ENCODE measurements around the gene PRELP.

PRELP gene

DNA sequence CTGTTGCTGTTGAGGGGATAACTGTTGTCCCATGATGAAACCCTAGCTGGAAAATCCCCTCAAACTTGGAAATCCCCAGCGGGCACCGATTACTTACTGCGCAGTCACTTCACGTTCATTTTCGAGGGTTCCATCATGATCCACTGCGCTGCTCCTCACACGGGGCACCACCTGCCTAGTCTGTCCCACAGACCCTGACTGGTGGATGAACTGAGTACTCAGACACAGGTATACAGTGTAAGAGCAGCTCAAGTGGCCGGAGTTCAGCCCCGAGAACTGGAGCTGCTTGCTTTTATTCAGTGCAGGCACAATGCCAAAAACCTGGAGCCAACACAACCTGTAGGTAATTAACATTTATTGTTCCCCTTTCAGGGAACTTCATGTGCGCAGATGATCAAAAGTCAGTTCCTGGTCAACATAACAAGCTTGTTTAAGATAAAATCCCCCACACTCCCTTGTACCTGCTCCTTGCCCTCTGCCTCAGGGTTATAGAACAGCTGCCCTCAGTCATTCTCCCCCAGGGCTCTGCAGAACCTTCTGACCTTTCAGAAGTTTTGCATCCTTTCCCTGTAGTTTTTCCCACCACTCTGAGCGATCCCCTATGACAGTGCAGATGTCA is 46.5 kb upstream of the PRELP start:
- no CpG with 5 or more reads among the region's 11 CpGs for WGBS, 2 donors (ENCODE audit: extremely low coverage in 2 of 2, insufficient read length in 2 of 2, insufficient replicate concordance in 1 of 2)
- H3K4me2 ChIP-seq (ENCODE audit: insufficient read depth, low read length, poor library complexity, severe bottlenecking): no peak overlapping the region
- H3K36me3 ChIP-seq (replicated peaks in 1 of 2; ENCODE audit: control insufficient read depth in 2 of 2, insufficient read depth in 2 of 2, low read length in 2 of 2): no peaks in the 10 kb centered on the region
- DNase-seq (ENCODE audit: low spot score): no peak
- no peak overlapping the region for H2BK15ac ChIP-seq (ENCODE audit: low read length)
- H3K27me3 ChIP-seq (ENCODE audit: control insufficient read depth in 3 of 3, insufficient read depth in 3 of 3, low read depth in 1 of 3, low read length in 3 of 3): peaks cover 0 to 17% (median 0%) of the 10 kb centered on the region in 3 experiments
- H3K4me3 ChIP-seq (ENCODE audit: low read length in 2 of 2): no peak overlapping the region
- H4K91ac ChIP-seq (ENCODE audit: low read depth, low read length, poor library complexity): no peak overlapping the region
- H2BK120ac ChIP-seq (ENCODE audit: low read depth, low read length): no peak overlapping the region
- H3K23ac ChIP-seq (ENCODE audit: low read depth, low read length, poor library complexity): no peak overlapping the region
- no peak overlapping the region for H3K18ac ChIP-seq (ENCODE audit: low read length)
- no peak overlapping the region for H3K27ac ChIP-seq (replicated peaks; ENCODE audit: low read length)
- H2AFZ ChIP-seq (ENCODE audit: low read length): no peak overlapping the region
- no peak overlapping the region for H2AK5ac ChIP-seq (ENCODE audit: low read depth, low read length)
- no peak overlapping the region for H3K4ac ChIP-seq (ENCODE audit: low read length)
- H4K8ac ChIP-seq (ENCODE audit: low read depth, low read length): no peak overlapping the region
- no peak overlapping the region for H3K14ac ChIP-seq (ENCODE audit: low read length)
- H2BK5ac ChIP-seq (ENCODE audit: low read length): no peak overlapping the region
- no peak overlapping the region for H2BK12ac ChIP-seq (ENCODE audit: low read length)
- no peaks in the 10 kb centered on the region for H3K9me3 ChIP-seq (replicated peaks in 1 of 2; ENCODE audit: control insufficient read depth in 2 of 2, insufficient read depth in 1 of 2, low read depth in 1 of 2, low read length in 2 of 2)
- no peaks in the 10 kb centered on the region for H3K79me1 ChIP-seq (ENCODE audit: low read depth, low read length)
- no peak overlapping the region for H3K9ac ChIP-seq (ENCODE audit: low read depth, low read length, poor library complexity)
- H3K4me1 ChIP-seq (ENCODE audit: control insufficient read depth in 2 of 2, insufficient read depth in 1 of 2, low read depth in 1 of 2, low read length in 2 of 2): peaks cover 2 to 9% of the 10 kb centered on the region in 2 donors

DNA sequence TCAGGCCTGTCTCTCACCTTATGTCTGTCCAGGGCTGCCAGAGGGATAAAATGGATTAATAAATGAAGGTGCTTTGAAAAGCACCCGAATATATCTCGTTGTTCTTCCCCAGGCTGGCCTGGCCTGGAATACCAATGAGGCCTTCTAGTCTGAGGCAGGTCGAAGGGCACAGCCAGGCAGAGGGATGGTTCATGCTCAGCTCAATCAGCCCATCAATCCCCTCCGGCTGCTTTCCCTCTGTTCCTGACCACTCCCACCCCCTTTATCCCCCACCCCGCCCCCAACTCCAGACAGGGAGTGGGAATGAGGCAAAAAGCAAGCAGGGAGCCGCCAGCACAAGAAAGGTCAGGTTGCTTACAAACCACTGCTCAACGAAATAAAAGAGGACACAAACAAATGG is 40.0 kb upstream of the PRELP start:
- no peak overlapping the region for H3K9ac ChIP-seq (ENCODE audit: low read depth, low read length, poor library complexity)
- H3K14ac ChIP-seq (ENCODE audit: low read length): no peak overlapping the region
- no peak overlapping the region for H4K8ac ChIP-seq (ENCODE audit: low read depth, low read length)
- no peak overlapping the region for H2BK120ac ChIP-seq (ENCODE audit: low read depth, low read length)
- no peaks in the 10 kb centered on the region for H3K9me3 ChIP-seq (replicated peaks in 1 of 2; ENCODE audit: control insufficient read depth in 2 of 2, insufficient read depth in 1 of 2, low read depth in 1 of 2, low read length in 2 of 2)
- no peak overlapping the region for H2BK5ac ChIP-seq (ENCODE audit: low read length)
- H3K4me2 ChIP-seq (ENCODE audit: insufficient read depth, low read length, poor library complexity, severe bottlenecking): no peak overlapping the region
- no peak overlapping the region for H2AFZ ChIP-seq (ENCODE audit: low read length)
- H3K27ac ChIP-seq (replicated peaks; ENCODE audit: low read length): peak overlapping the region; percentile 0
- no peak for DNase-seq (ENCODE audit: low spot score)
- peaks cover 0 to 2% of the 10 kb centered on the region in 2 donors for H3K4me1 ChIP-seq (ENCODE audit: control insufficient read depth in 2 of 2, insufficient read depth in 1 of 2, low read depth in 1 of 2, low read length in 2 of 2)
- no peak overlapping the region for H3K4me3 ChIP-seq (ENCODE audit: low read length in 2 of 2)
- H3K79me1 ChIP-seq (ENCODE audit: low read depth, low read length): no peaks in the 10 kb centered on the region
- no peak overlapping the region for H2AK5ac ChIP-seq (ENCODE audit: low read depth, low read length)
- peaks cover 0 to 16% (median 0%) of the 10 kb centered on the region in 3 experiments for H3K27me3 ChIP-seq (ENCODE audit: control insufficient read depth in 3 of 3, insufficient read depth in 3 of 3, low read depth in 1 of 3, low read length in 3 of 3)
- no peak overlapping the region for H2BK15ac ChIP-seq (ENCODE audit: low read length)
- H4K91ac ChIP-seq (ENCODE audit: low read depth, low read length, poor library complexity): no peak overlapping the region
- H2BK12ac ChIP-seq (ENCODE audit: low read length): no peak overlapping the region
- no peak overlapping the region for H3K4ac ChIP-seq (ENCODE audit: low read length)
- no peak overlapping the region for H3K18ac ChIP-seq (ENCODE audit: low read length)
- H3K36me3 ChIP-seq (replicated peaks in 1 of 2; ENCODE audit: control insufficient read depth in 2 of 2, insufficient read depth in 2 of 2, low read length in 2 of 2): no peaks in the 10 kb centered on the region
- WGBS, 2 donors (ENCODE audit: extremely low coverage in 2 of 2, insufficient read length in 2 of 2, insufficient replicate concordance in 1 of 2): no CpG with 5 or more reads among the region's 7 CpGs
- H3K23ac ChIP-seq (ENCODE audit: low read depth, low read length, poor library complexity): no peak overlapping the region

DNA sequence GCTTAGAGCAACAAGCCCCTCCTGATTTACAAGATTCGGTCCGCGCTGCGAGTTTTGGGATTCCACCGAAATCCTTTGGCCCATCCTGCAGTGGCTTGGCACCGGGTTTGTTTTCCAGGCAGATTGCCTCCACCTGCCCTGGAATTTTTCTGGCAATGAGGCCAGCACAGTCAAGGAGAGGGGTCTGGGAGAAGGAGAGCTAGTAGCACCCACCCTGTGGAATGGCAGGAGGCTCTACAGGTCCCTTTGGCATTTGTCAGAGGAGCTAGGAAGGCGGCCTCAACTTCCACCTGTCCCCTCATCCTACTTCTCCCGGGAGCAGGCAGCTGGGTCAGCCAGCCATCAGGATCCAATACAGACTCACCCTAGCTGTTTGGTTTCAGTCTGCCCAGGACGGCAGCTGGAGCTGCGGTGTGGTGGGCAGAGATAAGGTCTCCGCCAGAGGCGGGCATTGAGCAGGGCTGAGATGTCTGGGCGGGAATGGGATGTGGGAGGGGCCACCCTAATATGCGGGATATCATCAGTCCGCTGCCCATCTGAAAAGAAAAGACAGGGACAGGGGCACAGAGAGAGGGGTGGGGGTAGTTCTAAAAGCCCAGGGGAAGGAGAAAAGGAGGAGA is 37.8 kb upstream of the PRELP start:
- H2BK5ac ChIP-seq (ENCODE audit: low read length): no peak overlapping the region
- H2AK5ac ChIP-seq (ENCODE audit: low read depth, low read length): no peak overlapping the region
- H3K79me1 ChIP-seq (ENCODE audit: low read depth, low read length): no peaks in the 10 kb centered on the region
- no peaks in the 10 kb centered on the region for H3K9me3 ChIP-seq (replicated peaks in 1 of 2; ENCODE audit: control insufficient read depth in 2 of 2, insufficient read depth in 1 of 2, low read depth in 1 of 2, low read length in 2 of 2)
- no peak overlapping the region for H4K91ac ChIP-seq (ENCODE audit: low read depth, low read length, poor library complexity)
- no peak for DNase-seq (ENCODE audit: low spot score)
- H2AFZ ChIP-seq (ENCODE audit: low read length): no peak overlapping the region
- peak overlapping the region; percentile 14 for H2BK15ac ChIP-seq (ENCODE audit: low read length)
- no peak overlapping the region for H3K23ac ChIP-seq (ENCODE audit: low read depth, low read length, poor library complexity)
- no peak overlapping the region for H3K4ac ChIP-seq (ENCODE audit: low read length)
- H2BK120ac ChIP-seq (ENCODE audit: low read depth, low read length): no peak overlapping the region
- H4K8ac ChIP-seq (ENCODE audit: low read depth, low read length): no peak overlapping the region
- no peaks in the 10 kb centered on the region for H3K36me3 ChIP-seq (replicated peaks in 1 of 2; ENCODE audit: control insufficient read depth in 2 of 2, insufficient read depth in 2 of 2, low read length in 2 of 2)
- no peak overlapping the region for H3K4me2 ChIP-seq (ENCODE audit: insufficient read depth, low read length, poor library complexity, severe bottlenecking)
- no peak overlapping the region for H3K27ac ChIP-seq (replicated peaks; ENCODE audit: low read length)
- no peak overlapping the region for H3K9ac ChIP-seq (ENCODE audit: low read depth, low read length, poor library complexity)
- H3K18ac ChIP-seq (ENCODE audit: low read length): peak overlapping the region; percentile 59
- no peak overlapping the region for H2BK12ac ChIP-seq (ENCODE audit: low read length)
- no CpG with 5 or more reads among the region's 15 CpGs for WGBS, 2 donors (ENCODE audit: extremely low coverage in 2 of 2, insufficient read length in 2 of 2, insufficient replicate concordance in 1 of 2)
- no peak overlapping the region for H3K4me3 ChIP-seq (ENCODE audit: low read length in 2 of 2)
- peaks cover 0 to 5% of the 10 kb centered on the region in 2 donors for H3K4me1 ChIP-seq (ENCODE audit: control insufficient read depth in 2 of 2, insufficient read depth in 1 of 2, low read depth in 1 of 2, low read length in 2 of 2)
- H3K14ac ChIP-seq (ENCODE audit: low read length): no peak overlapping the region
- peaks cover 0 to 37% (median 0%) of the 10 kb centered on the region in 3 experiments for H3K27me3 ChIP-seq (ENCODE audit: control insufficient read depth in 3 of 3, insufficient read depth in 3 of 3, low read depth in 1 of 3, low read length in 3 of 3)

DNA sequence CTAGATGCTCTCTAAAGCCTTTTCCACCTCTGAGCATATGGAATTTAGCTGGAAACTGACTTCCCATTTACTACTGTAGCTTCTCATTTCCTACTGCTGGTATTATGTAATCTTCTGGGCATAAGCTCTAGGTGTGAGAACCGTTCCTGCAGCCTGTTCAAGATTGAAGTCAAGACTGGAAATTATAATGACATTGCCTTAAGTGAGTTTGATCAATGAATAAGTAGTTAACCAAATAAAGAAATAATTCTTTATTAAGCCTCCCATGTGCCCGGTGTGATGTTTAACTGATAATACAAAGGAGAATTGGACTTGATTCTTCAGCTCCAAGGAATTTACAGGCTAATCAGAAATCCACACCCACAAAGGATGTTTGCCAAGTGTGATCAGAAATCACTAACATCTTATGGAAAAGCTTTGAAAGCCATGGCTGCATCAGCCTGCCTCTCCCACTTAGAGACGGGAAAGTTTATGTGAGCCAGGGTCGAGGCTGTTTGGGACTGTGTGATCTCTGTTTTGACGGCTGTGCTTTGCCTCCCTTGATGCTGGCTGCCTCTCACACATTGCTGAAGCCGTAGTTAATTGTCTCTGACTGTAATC is 36.4 kb upstream of the PRELP start:
- Histone ChIP-seq H3K14ac (ENCODE audit: low read length) (no peak overlapping the region), H3K23ac (ENCODE audit: low read depth, low read length, poor library complexity) (no peak overlapping the region), H3K9me3 (replicated peaks in 1 of 2; ENCODE audit: control insufficient read depth in 2 of 2, insufficient read depth in 1 of 2, low read depth in 1 of 2, low read length in 2 of 2) (no peaks in the 10 kb centered on the region), H2BK5ac (ENCODE audit: low read length) (no peak overlapping the region), H2BK120ac (ENCODE audit: low read depth, low read length) (no peak overlapping the region), H3K4ac (ENCODE audit: low read length) (no peak overlapping the region), H3K4me3 (ENCODE audit: low read length in 2 of 2) (no peak overlapping the region), H3K9ac (ENCODE audit: low read depth, low read length, poor library complexity) (no peak overlapping the region), H2BK15ac (ENCODE audit: low read length) (no peak overlapping the region), H3K18ac (ENCODE audit: low read length) (no peak overlapping the region), H3K27ac (replicated peaks; ENCODE audit: low read length) (no peak overlapping the region), H3K4me2 (ENCODE audit: insufficient read depth, low read length, poor library complexity, severe bottlenecking) (no peak overlapping the region), H4K8ac (ENCODE audit: low read depth, low read length) (no peak overlapping the region), H3K4me1 (ENCODE audit: control insufficient read depth in 2 of 2, insufficient read depth in 1 of 2, low read depth in 1 of 2, low read length in 2 of 2) (peaks cover 0 to 5% of the 10 kb centered on the region in 2 donors), H3K27me3 (ENCODE audit: control insufficient read depth in 3 of 3, insufficient read depth in 3 of 3, low read depth in 1 of 3, low read length in 3 of 3) (peaks cover 0 to 47% (median 0%) of the 10 kb centered on the region in 3 experiments), H3K79me1 (ENCODE audit: low read depth, low read length) (no peaks in the 10 kb centered on the region), H3K36me3 (replicated peaks in 1 of 2; ENCODE audit: control insufficient read depth in 2 of 2, insufficient read depth in 2 of 2, low read length in 2 of 2) (no peaks in the 10 kb centered on the region), H2AFZ (ENCODE audit: low read length) (no peak overlapping the region), H2BK12ac (ENCODE audit: low read length) (no peak overlapping the region), H2AK5ac (ENCODE audit: low read depth, low read length) (no peak overlapping the region), H4K91ac (ENCODE audit: low read depth, low read length, poor library complexity) (no peak overlapping the region)
- no CpG with 5 or more reads among the region's 6 CpGs for WGBS, 2 donors (ENCODE audit: extremely low coverage in 2 of 2, insufficient read length in 2 of 2, insufficient replicate concordance in 1 of 2)
- no peak for DNase-seq (ENCODE audit: low spot score)

All from neuronal stem cell (in vitro differentiated cells).